Myocyte (in vitro differentiated cells): ENCODE measurements around the gene VWA5A. TPM values are rescaled to one million over a fixed set of nuclear protein-coding genes. Genes with fewer than 3 reads are reported as not detected.

Experiments used
- DNase-seq: peaks from one replicate; pipeline ENCODE4 v3.0.0-alpha.2; 2012; ENCODE audit warnings: low read depth
- polyA plus RNA-seq: library from polyadenylated mRNA; unstranded; fragments of >200 nt; gene quantifications from one replicate; pipeline ENCODE4 v1.2.1, GENCODE V29; 2012; ENCODE audit warnings: missing spikeins
- total RNA-seq: library from RNA; depleted of rRNA; stranded (reverse); fragments of >200 nt; gene quantifications from 2 replicates; pipeline ENCODE4 v1.2.3, GENCODE V29; 2014

Gene VWA5A, protein sequence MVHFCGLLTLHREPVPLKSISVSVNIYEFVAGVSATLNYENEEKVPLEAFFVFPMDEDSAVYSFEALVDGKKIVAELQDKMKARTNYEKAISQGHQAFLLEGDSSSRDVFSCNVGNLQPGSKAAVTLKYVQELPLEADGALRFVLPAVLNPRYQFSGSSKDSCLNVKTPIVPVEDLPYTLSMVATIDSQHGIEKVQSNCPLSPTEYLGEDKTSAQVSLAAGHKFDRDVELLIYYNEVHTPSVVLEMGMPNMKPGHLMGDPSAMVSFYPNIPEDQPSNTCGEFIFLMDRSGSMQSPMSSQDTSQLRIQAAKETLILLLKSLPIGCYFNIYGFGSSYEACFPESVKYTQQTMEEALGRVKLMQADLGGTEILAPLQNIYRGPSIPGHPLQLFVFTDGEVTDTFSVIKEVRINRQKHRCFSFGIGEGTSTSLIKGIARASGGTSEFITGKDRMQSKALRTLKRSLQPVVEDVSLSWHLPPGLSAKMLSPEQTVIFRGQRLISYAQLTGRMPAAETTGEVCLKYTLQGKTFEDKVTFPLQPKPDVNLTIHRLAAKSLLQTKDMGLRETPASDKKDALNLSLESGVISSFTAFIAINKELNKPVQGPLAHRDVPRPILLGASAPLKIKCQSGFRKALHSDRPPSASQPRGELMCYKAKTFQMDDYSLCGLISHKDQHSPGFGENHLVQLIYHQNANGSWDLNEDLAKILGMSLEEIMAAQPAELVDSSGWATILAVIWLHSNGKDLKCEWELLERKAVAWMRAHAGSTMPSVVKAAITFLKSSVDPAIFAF
- total RNA-seq = 12.3 and 44.1 TPM in 2 replicates
- 5.8 TPM for polyA plus RNA-seq

DNA sequence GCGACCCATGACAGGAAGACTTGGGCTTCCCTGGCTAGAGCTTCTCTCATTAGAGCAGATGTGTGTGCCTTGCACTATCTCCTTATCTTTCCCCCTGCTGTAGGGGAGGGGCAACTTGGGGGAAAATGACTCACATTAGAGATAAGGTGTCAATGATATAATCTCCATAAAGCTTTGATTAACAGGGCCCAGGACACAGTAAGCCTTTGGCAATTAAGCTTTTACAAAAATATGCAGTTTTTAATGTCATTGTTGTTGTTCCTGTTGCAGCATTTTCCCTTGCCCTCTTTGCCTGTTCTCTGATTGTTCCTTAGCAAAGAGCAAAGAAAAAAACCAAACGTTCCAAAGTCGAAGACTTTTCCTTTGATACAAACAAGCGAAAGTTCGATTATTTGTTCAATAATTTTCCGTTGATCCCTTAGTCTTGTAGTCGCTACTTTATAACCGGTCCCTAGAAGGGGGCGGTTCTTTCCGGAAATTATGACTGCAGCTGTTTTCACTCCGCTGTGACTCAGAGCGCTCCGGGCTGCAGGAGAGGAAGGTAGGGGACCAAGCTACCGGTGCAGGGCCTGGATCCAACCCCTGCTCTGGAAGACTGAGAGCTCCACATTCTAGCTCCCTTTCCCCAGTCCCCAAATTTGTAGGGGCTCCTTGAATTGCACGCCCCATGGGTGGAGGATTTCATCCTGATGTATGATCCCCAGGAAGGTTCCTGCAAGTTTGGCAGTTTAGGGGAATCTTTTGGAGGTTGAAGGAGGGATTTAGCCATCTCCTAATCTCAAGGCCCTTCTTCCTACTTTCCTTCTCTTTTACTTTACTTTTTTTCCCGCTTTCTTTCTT is at the start of gene VWA5A:
Gene VWA5A (plus strand): TSS at position 509 of the 840 bp plus-strand sequence. CDS start 2,062 bp downstream, outside the sequence.
- DNase-seq = peak; percentile 91

- DNase-seq = no peak
Measured at GRCh38 chr11:124068601-124069110, 46.6 kb upstream of the VWA5A start.

DNA sequence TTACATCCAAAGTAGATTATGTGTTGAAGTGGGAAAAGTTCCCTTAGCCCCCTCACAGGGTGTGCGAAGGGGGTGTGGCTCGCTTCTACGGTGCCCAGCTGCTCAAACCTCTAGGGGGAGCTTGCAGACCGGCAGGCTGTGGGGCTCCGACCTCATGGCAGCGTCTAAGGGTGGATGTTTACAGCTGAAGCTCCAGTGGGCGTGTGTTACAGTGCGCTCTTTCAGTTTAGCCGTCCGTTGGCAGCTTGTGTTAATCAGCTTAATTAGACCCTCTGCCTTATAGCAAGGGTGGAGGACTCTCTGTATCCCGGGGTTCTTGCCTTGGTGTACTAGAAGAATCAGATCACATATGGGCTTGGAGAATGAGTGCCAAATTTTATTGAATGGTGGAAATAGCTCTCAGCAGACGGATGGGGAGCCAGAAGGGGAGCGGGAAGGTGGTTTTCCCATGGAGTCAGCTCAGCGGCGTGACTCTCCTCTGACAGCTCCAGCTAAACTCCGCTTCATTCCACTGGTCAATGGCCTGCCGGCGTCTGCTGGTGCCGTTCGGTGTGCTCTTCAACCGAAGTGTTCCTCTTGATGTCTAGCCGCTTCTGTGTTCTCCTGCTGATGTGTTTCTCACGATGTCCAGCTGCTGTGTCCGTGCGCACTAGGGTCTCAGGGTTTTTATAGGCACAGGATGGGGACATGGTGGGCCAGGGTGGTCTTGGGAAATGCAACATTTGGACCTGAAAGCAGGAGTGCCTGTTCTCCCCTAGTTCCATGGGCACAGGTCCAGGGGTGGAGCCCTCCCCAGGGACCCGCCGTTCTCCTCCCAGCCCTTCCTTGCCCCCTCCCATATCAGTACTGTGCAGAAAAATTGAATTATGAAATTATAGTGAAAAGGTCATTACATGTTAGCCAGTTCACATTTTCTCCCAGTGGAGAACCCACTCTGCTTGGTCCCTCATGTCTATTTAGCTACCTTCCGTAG is 45.5 kb upstream of the VWA5A start:
- peak; percentile 59 for DNase-seq

- peak; percentile 80 for DNase-seq
Measured at GRCh38 chr11:124070915-124071622, 44.2 kb upstream of the VWA5A start.

- no peak for DNase-seq
Measured at GRCh38 chr11:124071623-124071948, 43.7 kb upstream of the VWA5A start.

- no peak for DNase-seq
Measured at GRCh38 chr11:124072147-124072546, 43.1 kb upstream of the VWA5A start.

DNA sequence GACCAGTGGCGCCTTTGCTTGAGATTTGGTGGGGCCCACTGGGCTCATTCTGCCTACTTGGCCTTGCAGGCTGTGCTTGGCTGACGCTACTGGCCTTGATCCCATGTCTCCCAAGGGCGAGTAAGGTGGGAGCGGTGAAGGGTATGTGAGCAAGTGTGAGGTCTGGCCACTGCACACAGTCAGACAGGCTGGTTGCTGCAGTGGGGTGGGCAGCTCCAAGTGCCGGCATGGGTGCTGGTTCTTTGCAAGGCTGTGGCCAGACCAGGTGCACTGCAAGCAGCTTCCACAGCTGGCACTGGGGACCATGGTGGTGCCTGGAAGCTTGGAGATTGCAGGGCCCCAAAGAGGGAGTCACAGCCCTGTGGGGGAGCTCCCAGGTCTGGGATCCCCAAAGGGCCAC is 40.7 kb upstream of the VWA5A start:
- no peak for DNase-seq

- no peak for DNase-seq
Measured at GRCh38 chr11:124075492-124075840, 39.8 kb upstream of the VWA5A start.

GRCh38 chr11:124075841-124076651 is 39.2 kb upstream of the VWA5A start:
- peak; percentile 6 for DNase-seq

DNA sequence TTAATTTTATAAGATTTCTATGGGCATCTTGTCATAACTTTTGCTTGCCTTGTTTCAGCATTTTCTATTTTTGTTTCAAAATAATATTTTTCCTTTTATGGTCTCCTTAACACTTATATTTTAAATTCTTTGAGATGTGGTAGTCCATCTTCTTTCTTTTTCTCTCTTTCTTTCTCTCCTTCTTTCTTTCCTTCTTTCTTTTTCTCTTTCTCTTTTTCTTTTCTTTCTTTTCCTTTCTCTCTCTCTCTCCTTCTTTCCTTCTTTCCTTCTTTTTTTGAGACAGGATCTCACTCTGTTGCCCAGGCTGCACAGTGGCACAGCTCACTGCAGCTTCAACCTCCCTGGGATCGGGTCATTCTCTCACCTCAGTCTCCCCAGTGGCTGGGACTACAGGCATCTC is 38.0 kb upstream of the VWA5A start:
- DNase-seq = no peak

GRCh38 chr11:124078591-124078990 is 36.7 kb upstream of the VWA5A start:
- DNase-seq = no peak

GRCh38 chr11:124079631-124080326 is 35.5 kb upstream of the VWA5A start:
- DNase-seq = no peak

GRCh38 chr11:124080327-124081001 is 34.8 kb upstream of the VWA5A start:
- DNase-seq = no peak

DNA sequence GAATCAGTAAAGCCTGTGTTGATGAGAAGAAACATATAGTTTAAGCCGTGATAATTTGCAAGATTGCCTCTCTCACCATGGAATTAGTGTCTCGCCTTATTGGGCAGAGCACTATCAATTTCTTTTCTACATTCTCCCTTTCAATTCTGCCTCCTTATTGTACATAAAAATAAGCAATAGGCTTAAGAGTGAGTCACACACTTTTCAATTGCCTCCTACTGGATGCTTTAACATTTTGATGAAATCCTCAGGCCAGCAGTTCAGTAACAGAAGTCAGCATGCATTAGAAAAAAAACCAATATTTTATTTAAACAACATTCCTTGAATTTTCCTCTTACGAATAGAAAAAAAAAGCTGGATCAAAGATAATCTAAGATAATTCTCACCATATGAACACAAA is 33.8 kb upstream of the VWA5A start:
- DNase-seq = no peak

- no peak for DNase-seq
Measured at GRCh38 chr11:124082371-124082770, 32.9 kb upstream of the VWA5A start.

DNA sequence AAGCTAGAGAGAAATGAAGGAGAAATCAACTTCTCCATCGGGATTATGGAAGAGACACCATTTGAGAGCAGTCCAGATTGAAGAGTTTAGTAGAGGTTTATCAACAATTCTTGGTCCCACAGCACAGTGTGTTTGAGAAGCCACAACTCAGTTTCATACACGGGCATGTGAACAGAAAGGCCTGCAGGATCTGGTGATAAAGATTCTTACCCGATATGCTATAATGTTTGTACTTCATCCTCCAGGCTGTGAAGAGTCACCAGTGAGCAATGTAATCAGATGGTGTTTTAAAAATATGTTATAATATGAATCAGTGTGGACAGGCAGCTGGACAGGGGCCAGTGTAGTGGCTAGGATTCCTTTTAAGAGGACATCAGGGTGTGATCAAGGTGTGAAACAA is 29.7 kb upstream of the VWA5A start:
- no peak for DNase-seq

- DNase-seq = no peak
Measured at GRCh38 chr11:124085997-124086846, 29.0 kb upstream of the VWA5A start.
